Coronary artery (tissue), 2 donors: ENCODE measurements around the gene CMTR1.
"Not testable (repeated sequence)": the region's sequence is repeated elsewhere in the genome, so short reads cannot be mapped to it uniquely, and the experiment has no call there.

Source experiments
- DNase-seq: peaks from one replicate; pipeline ENCODE4 v3.0.0-alpha.2; 2017; ENCODE audit warnings: low spot score
- H3K27ac ChIP-seq, 2 donors: fragments of 200-600 bp; sonication (generic); one replicate each; pipeline ENCODE4 v1.5.1; 2016 to 2019
- H3K4me3 ChIP-seq: fragments of 200-600 bp; sonication (generic); 2 replicates; pipeline ENCODE4 v1.5.1; 2016; ENCODE audit warnings: mild to moderate bottlenecking, moderate library complexity
- TF ChIP-seq, protein P1 (sequence below): fragments of 200-600 bp; sonication (generic); IDR thresholded peaks from one replicate; pipeline ENCODE4 v1.5.1; 2019; ENCODE audit warnings: antibody characterized with exemption

The CMTR1 gene

DNA sequence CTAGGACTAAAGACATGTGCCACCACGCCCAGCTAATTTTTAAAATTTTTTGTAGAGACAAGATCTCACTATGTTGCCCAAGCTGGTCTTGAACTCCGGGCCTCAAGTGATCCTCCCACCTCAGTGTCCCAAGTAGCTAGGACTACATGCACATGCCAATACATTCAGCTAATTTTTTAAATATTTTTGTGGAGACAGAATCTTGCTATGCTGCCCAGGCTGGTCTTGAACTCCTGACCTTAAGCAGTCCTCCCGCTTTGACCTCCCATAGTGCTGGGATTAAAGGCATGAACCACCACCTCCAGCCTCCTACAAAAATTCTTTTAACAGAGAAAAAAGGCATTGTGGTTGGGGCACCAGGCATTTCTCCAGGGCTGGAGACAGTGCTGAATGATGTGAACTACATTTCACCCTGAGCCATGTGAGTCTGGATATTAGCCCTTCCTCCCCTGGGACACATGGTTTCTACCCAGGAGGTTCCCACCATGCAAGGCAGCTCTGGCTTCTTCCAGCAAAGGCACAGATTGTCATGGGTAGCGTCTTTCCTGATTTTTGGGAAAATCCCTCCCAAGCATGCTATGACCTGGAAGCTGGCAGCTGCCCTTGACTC lies 36.3 kb upstream of the CMTR1 start:
- Histone ChIP-seq H3K4me3 (no peak overlapping the region), H3K27ac (no peak overlapping the region)
- TF ChIP-seq, protein P1, sequence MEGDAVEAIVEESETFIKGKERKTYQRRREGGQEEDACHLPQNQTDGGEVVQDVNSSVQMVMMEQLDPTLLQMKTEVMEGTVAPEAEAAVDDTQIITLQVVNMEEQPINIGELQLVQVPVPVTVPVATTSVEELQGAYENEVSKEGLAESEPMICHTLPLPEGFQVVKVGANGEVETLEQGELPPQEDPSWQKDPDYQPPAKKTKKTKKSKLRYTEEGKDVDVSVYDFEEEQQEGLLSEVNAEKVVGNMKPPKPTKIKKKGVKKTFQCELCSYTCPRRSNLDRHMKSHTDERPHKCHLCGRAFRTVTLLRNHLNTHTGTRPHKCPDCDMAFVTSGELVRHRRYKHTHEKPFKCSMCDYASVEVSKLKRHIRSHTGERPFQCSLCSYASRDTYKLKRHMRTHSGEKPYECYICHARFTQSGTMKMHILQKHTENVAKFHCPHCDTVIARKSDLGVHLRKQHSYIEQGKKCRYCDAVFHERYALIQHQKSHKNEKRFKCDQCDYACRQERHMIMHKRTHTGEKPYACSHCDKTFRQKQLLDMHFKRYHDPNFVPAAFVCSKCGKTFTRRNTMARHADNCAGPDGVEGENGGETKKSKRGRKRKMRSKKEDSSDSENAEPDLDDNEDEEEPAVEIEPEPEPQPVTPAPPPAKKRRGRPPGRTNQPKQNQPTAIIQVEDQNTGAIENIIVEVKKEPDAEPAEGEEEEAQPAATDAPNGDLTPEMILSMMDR = no peak
- no peak for DNase-seq

GRCh38 chr6:37399131-37399530 lies 33.9 kb upstream of the CMTR1 start:
- no peak for DNase-seq
- no peak overlapping the region for H3K27ac ChIP-seq
- TF ChIP-seq, protein P1 = no peak
- H3K4me3 ChIP-seq = no peak overlapping the region

DNA sequence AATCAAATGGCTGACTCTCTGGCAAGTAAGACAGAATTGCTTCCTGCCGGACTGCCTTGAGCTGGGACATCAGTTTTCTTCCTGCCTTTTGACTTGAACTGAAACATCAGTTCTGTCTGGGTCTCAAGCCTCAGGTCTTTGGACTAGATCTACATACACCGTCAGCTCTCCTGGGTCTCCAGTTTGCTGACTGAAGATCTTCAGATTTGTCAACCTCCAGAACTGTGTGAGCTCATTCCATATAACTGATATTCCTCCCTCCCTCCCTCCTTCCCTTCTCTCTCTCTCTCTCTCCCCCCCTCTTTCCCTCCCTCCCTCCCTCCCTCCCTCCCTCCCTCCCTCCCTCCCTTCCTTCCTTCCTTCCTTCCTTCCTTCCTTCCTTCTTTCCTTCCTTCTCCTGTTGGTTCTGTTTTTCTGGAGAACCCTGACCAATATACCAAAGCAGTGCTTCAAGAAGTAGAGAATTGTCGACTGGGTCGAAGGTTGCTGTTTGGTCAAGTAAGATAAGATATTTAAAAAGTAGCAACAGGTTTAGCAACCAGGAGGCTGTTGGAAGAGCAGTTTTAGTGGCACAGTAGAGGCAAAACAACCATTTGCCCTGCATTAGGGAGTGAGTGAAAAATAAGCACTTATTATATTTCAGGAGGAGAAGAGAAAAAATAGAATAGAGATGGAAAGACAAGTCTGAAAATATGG lies 33.1 kb upstream of the CMTR1 start:
- H3K4me3 ChIP-seq = no peak overlapping the region

DNA sequence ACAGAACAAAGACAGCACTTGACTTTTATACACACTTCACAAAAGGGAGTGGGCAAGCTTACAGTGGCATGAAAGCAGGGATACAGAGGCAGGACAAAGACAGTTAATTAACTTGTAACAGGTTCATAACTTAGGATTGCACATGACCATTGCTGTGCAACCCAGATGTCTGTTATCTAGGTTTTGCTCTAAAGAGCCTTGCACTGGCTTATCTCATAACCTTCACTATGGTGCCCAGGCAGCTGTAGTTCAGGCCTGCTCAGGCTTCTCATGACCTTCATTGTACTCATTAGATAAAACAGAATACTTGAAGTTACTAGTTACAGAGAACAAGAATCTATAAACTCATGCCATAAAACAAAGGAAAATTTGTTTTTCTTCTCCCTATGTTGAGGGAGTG lies 31.4 kb upstream of the CMTR1 start:
- DNase-seq, H3K4me3 ChIP-seq, H3K27ac ChIP-seq: not testable (repeated sequence)

More for the DNA sequence above, 33.1 kb upstream of the CMTR1 start:
- H3K27ac ChIP-seq = no peak overlapping the region
- no peak for DNase-seq
- TF ChIP-seq, protein P1 = no peak

GRCh38 chr6:37406726-37407341 lies 26.2 kb upstream of the CMTR1 start:
- Histone ChIP-seq H3K4me3 (no peak overlapping the region), H3K27ac (no peak overlapping the region)
- no peak for DNase-seq
- TF ChIP-seq, protein P1 = no peak

DNA sequence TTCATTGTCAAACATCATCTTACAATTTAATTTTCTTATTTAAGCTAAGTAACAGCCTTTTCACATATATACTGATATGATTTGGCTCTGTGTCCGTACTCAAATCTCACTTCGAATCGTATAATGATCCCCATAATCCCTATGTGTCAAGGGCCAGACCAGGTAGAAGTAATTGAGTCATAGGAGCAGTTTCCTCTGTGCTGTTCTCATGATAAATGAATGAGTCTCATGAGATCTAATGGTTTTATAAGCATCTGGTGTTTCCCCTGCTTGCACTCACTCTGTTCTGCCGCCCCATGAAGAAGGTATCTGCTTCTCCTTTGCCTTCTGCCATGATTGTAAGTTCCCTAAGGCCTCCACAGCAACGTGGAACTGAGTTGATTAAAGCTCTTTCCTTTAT lies 25.1 kb upstream of the CMTR1 start:
- no peak for DNase-seq
- Histone ChIP-seq H3K27ac (no peak overlapping the region), H3K4me3 (no peak overlapping the region)

GRCh38 chr6:37409501-37409900 lies 23.5 kb upstream of the CMTR1 start:
- no peak for DNase-seq

More for the DNA sequence above, 25.1 kb upstream of the CMTR1 start:
- TF ChIP-seq, protein P1 = no peak

More at GRCh38 chr6:37409501-37409900, 23.5 kb upstream of the CMTR1 start:
- TF ChIP-seq, protein P1 = no peak
- H3K4me3 ChIP-seq = no peak overlapping the region
- H3K27ac ChIP-seq = no peak overlapping the region
